Sigmoid colon (tissue), 7 donors: Measurements from ENCODE around the gene ATP8A1. TPM values are rescaled to one million over a fixed set of nuclear protein-coding genes. Genes with fewer than 3 reads are reported as not detected.

ENCODE experiments used
- DNase-seq: peaks from one replicate; pipeline ENCODE4 v3.0.0-alpha.2; 2019
- H3K27ac ChIP-seq, 4 donors: fragments of 200-600 bp; sonication (generic); one replicate each; pipeline ENCODE4 v1.5.1; 2016 to 2019; ENCODE audit warnings: mild to moderate bottlenecking in 1 of 4
- H3K27me3 ChIP-seq, 3 donors: fragments of 200-600 bp; sonication (generic); one replicate each; pipeline ENCODE4 v1.5.1; 2019; ENCODE audit warnings: mild to moderate bottlenecking in 1 of 3
- H3K36me3 ChIP-seq, 4 donors: fragments of 200-600 bp; sonication (generic); one replicate each; pipeline ENCODE4 v1.5.1; 2016 to 2019
- H3K4me1 ChIP-seq, 4 donors: fragments of 200-600 bp; sonication (generic); one replicate each; pipeline ENCODE4 v1.5.1; 2017 to 2019
- H3K4me3 ChIP-seq, 4 donors: fragments of 200-600 bp; sonication (generic); one replicate each; pipeline ENCODE4 v1.5.1; 2017 to 2019; ENCODE audit warnings: mild to moderate bottlenecking in 2 of 4, moderate library complexity in 1 of 4
- H3K9me3 ChIP-seq, 4 donors: fragments of 200-600 bp in 3 of 4; sonication (generic) in 3 of 4; one replicate each; pipeline versions ENCODE4 v1.5.1 to v1.6.1; 2013 to 2019
- CTCF ChIP-seq, 4 experiments: fragments of 450-650 bp in 3 of 4; fragments of 200-600 bp in 1 of 4; IDR thresholded peaks; one replicate each; pipeline ENCODE4 v1.5.1; 2016 to 2019; ENCODE audit warnings: antibody characterized with exemption in 4 of 4, mild to moderate bottlenecking in 3 of 4, moderate library complexity in 2 of 4
- EP300 ChIP-seq, 4 donors: sonication (generic); formaldehyde crosslinking; IDR thresholded peaks; one replicate each; pipeline ENCODE4 v1.6.1; 2017; ENCODE audit warnings: antibody characterized with exemption in 4 of 4
- POLR2A ChIP-seq, 2 donors: fragments of 450-650 bp; IDR thresholded peaks; one replicate each; pipeline ENCODE4 v1.6.1; 2016; ENCODE audit warnings: antibody characterized with exemption in 2 of 2, mild to moderate bottlenecking in 2 of 2, moderate library complexity in 2 of 2
- POLR2AphosphoS5 ChIP-seq, 4 donors: sonication (generic); formaldehyde crosslinking; IDR thresholded peaks; one replicate each; pipeline ENCODE4 v1.6.1; 2017; ENCODE audit warnings: antibody characterized with exemption in 4 of 4
- WGBS, 2 donors: extraction: QIAGEN DNeasy Blood & Tissue Kit; methylation state at CpG; one replicate each; pipeline ENCODE4 v1.1.7; 2013; 5-methylcytosine and 5-hydroxymethylcytosine counted together
- intact Hi-C: fragments of 100-400 bp; cut with DNase I; formaldehyde crosslinking; loops from one replicate; pipeline ENCODE4 v1.15.1; 2023
- polyA plus RNA-seq, 3 donors: library from polyadenylated mRNA; stranded (reverse); fragments of 200-250 nt; gene quantifications; one replicate each; pipeline ENCODE4 v1.2.3, GENCODE V29; 2013
- total RNA-seq, 4 donors: library from RNA; depleted of rRNA; stranded (reverse); fragments of >200 nt; gene quantifications; one replicate each; pipeline ENCODE4 v1.1.0, GENCODE V29; 2016
- donor health status: healthy with polysubstance abuse.
- donor health status: Bipolar disorder and iron deficiency.
- donor health status: healthy.

Gene ATP8A1
- total and polyA plus RNA-seq, 7 donors: 2.4 to 19.3 (median 14.5) TPM

DNA sequence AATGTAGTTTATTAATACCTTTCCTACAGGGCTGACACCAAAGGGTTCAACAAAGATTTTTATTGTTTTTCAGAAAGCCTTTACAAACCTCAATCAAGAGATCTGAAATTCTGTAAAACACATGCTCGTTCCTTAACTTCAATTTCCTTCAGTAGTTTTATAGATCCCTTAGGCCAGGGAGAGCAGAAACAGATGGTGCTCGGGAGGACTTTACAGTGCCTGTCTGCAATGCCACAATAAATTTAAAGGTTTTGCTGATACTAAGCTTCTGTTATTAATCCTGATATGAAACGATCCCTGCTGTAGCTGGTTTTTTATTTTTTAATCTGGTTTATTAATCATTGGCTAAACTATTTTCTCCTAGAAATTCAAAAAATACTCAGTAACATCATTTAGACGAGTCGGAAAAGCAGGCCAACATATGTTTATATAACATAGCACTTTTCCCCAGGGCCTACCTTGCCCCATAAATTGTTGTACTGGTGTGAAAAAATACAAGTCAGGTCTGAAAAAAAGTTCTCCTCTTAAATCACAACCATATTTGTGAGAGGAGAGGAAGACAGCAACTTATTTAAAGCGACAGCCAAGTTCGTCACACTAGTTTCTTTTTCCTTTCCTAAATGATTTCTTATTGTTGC, 219.9 kb downstream of the ATP8A1 start:
- peaks cover 0 to 3% (median 0%) of the 10 kb centered on the region in 4 donors for H3K36me3 ChIP-seq
- DNase-seq: no peak
- no peak for TF ChIP-seq CTCF (IDR thresholded peaks at IDR 0.05)
- no peak for TF ChIP-seq POLR2AphosphoS5 (IDR thresholded peaks at IDR 0.05)
- TF ChIP-seq EP300 (IDR thresholded peaks at IDR 0.05): no peak
- no peak for TF ChIP-seq POLR2A (IDR thresholded peaks at IDR 0.05)
- H3K4me1 ChIP-seq: no peaks in the 10 kb centered on the region
- H3K4me3 ChIP-seq: no peak overlapping the region
- no peaks in the 10 kb centered on the region for H3K9me3 ChIP-seq
- no peaks in the 10 kb centered on the region for H3K27me3 ChIP-seq
- 84 to 91% methylated on average over 7 of the region's 7 CpGs for WGBS, 2 donors
- intact Hi-C loops: no loop called here
- H3K27ac ChIP-seq: no peak overlapping the region

- Histone ChIP-seq H3K27me3 (no peaks in the 10 kb centered on the region), H3K9me3 (no peaks in the 10 kb centered on the region), H3K36me3 (no peaks in the 10 kb centered on the region), H3K4me1 (no peaks in the 10 kb centered on the region), H3K27ac (no peak overlapping the region), H3K4me3 (no peak overlapping the region)
- TF ChIP-seq POLR2AphosphoS5 (IDR thresholded peaks at IDR 0.05) (no peak), POLR2A (IDR thresholded peaks at IDR 0.05) (no peak), EP300 (IDR thresholded peaks at IDR 0.05) (no peak), CTCF (IDR thresholded peaks at IDR 0.05) (no peak)
- 86 to 93% methylated on average over 2 of the region's 2 CpGs for WGBS, 2 donors
- intact Hi-C loops: no loop called here
- DNase-seq: no peak
Measured at GRCh38 chr4:42428036-42428435, 228.9 kb downstream of the ATP8A1 start.

DNA sequence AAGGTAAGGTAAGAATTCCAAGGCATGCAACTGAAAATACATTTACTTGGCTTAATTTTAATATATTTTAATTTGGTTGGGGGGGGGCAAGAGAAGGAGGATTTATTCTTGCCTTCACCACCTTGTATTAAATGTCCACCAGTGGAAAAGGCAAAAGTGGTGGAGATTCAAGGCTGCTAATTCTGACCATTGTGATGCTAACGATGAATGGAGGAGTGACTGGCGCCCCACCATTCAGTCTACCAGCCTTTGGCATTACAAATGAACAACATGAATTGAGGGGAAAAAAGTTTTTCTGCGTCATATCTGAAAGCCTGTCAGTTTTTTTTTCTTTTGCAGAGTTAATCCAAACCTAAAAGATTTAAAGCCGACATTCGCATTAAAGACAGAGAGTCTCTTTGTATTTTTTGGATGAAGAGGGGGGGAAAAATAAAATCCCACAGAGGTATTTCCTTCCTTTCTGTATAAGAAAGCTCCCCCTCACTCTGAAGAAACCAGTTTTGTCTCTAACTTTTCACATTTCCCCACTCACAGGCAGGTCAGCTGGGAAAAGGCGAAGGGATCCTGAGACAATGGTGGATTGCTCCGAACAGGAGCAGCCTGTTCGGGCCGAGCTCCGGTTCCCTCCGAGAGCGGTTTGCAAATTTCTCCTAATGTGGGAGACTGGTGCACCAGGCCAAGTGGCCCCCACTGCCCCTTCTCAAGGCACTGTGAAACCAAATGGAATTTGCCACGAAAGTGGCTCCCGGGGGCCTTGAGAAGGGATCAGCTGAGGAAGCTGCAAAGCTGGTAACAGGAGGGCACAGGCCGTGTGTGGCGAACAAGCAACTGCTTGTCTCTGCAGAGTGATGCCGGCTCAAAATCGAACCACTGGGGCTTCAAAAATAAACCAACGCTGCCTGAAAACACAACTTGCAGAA, 231.5 kb downstream of the ATP8A1 start:
- no peak overlapping the region for H3K4me3 ChIP-seq
- H3K36me3 ChIP-seq: peaks cover 0 to 22% (median 0%) of the 10 kb centered on the region in 4 donors
- TF ChIP-seq EP300 (IDR thresholded peaks at IDR 0.05): no peak
- no peak for TF ChIP-seq POLR2AphosphoS5 (IDR thresholded peaks at IDR 0.05)
- no peak for TF ChIP-seq POLR2A (IDR thresholded peaks at IDR 0.05)
- TF ChIP-seq CTCF (IDR thresholded peaks at IDR 0.05): no peak
- H3K4me1 ChIP-seq: no peaks in the 10 kb centered on the region
- H3K27me3 ChIP-seq: no peaks in the 10 kb centered on the region
- 92 to 98% methylated on average over 19 of the region's 19 CpGs for WGBS, 2 donors
- no peaks in the 10 kb centered on the region for H3K9me3 ChIP-seq
- intact Hi-C loops: no loop called here
- no peak for DNase-seq
- H3K27ac ChIP-seq: no peak overlapping the region

DNA sequence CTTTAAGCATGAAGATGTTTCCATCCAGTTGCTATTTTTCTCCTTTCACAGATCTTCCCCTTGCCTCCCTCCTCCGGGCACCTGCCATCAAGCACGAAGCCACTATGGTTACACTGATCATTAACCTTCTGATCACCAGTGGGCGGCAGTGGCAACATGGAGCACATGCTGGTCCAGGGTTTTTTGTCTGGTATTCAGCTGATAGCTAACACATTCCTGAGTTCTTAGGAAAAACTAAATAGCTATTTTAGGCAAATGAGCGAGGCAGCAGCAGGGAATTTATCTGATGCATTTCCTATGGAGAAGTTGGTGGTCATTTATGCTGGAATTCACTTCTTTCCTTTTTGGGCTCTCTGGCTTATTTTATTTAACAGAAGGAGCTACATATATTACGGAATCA, 236.8 kb downstream of the ATP8A1 start:
- no peak for DNase-seq
- Histone ChIP-seq H3K36me3 (peaks cover 0 to 22% (median 0%) of the 10 kb centered on the region in 4 donors), H3K27ac (no peak overlapping the region), H3K27me3 (no peaks in the 10 kb centered on the region), H3K4me1 (no peaks in the 10 kb centered on the region), H3K9me3 (no peaks in the 10 kb centered on the region), H3K4me3 (no peak overlapping the region)
- TF ChIP-seq CTCF (IDR thresholded peaks at IDR 0.05) (no peak), POLR2A (IDR thresholded peaks at IDR 0.05) (no peak), POLR2AphosphoS5 (IDR thresholded peaks at IDR 0.05) (no peak), EP300 (IDR thresholded peaks at IDR 0.05) (no peak)
- whole genome bisulfite sequencing, 2 donors: 85 to 96% methylated on average over 5 of the region's 5 CpGs
- intact Hi-C loops: no loop called here
